Stimulated activated naive CD4-positive, alpha-beta T cell treated with Interleukin-2 at 50 U/mL for 16 hours (primary cell): Measurements from ENCODE around the gene LRRN4.
"Not testable (repeated sequence)": the region's sequence is repeated elsewhere in the genome, so short reads cannot be mapped to it uniquely, and the experiment has no call there.

ENCODE experiments used
- DNase-seq: peaks from one replicate; lab custom pipeline; 2025; lab: John Stamatoyannopoulos, UW

LRRN4 gene

GRCh38 chr20:6058684-6059295 is 4.9 kb upstream of the LRRN4 start:
- DNase-seq = no peak

GRCh38 chr20:6057691-6058090 is 3.8 kb upstream of the LRRN4 start:
- DNase-seq = no peak

GRCh38 chr20:6057139-6057538 is 3.3 kb upstream of the LRRN4 start:
- no peak for DNase-seq

GRCh38 chr20:6055981-6056569 is 2.2 kb upstream of the LRRN4 start:
- DNase-seq = no peak

- DNase-seq = no peak
These were observed 1.4 kb upstream of the LRRN4 start for GRCh38 chr20:6055161-6055783.

- not testable (repeated sequence) for DNase-seq
These were observed 810 bp upstream of the LRRN4 start for GRCh38 chr20:6054689-6055051.

GRCh38 chr20:6053064-6053775 is 640 bp downstream of the LRRN4 start:
- no peak for DNase-seq

- no peak for DNase-seq
These were observed 2.4 kb downstream of the LRRN4 start for GRCh38 chr20:6051505-6051904.

GRCh38 chr20:6048391-6048790 is 5.5 kb downstream of the LRRN4 start:
- DNase-seq = no peak

GRCh38 chr20:6046432-6046831 is 7.4 kb downstream of the LRRN4 start:
- no peak for DNase-seq

- no peak for DNase-seq
These were observed 8.3 kb downstream of the LRRN4 start for GRCh38 chr20:6045566-6045965.

- DNase-seq = no peak
These were observed 9.7 kb downstream of the LRRN4 start for GRCh38 chr20:6044115-6044514.

- DNase-seq = no peak
These were observed 12.0 kb downstream of the LRRN4 start for GRCh38 chr20:6041808-6042265.

GRCh38 chr20:6040958-6041807 is 12.7 kb downstream of the LRRN4 start:
- no peak for DNase-seq

GRCh38 chr20:6040540-6040939 is 13.3 kb downstream of the LRRN4 start:
- DNase-seq = no peak

- DNase-seq = no peak
These were observed 14.1 kb downstream of the LRRN4 start for GRCh38 chr20:6039766-6040165.

- no peak for DNase-seq
These were observed 15.6 kb downstream of the LRRN4 start for GRCh38 chr20:6038256-6038655.

GRCh38 chr20:6037082-6037481 is 16.8 kb downstream of the LRRN4 start:
- DNase-seq = no peak

- no peak for DNase-seq
These were observed 17.6 kb downstream of the LRRN4 start for GRCh38 chr20:6036213-6036612.

- no peak for DNase-seq
These were observed 19.5 kb downstream of the LRRN4 start for GRCh38 chr20:6034134-6034969.

GRCh38 chr20:6032907-6033306 is 21.0 kb downstream of the LRRN4 start:
- DNase-seq = not testable (repeated sequence)
